Bronchial epithelial cell (primary cell): ENCODE measurements around the gene RUNX3. TPM values are rescaled to one million over a fixed set of nuclear protein-coding genes. Genes with fewer than 3 reads are reported as not detected.

Experiments
- DNase-seq: peaks from one replicate; pipeline ENCODE4 v3.0.0-alpha.2; 2010; ENCODE audit warnings: low read depth
- FAIRE-seq: peaks from 2 replicates; lab custom pipeline; 2011; peaks lifted over from hg19 to GRCh38; lab: Jason Lieb, UNC
- H3K27me3 ChIP-seq: 2 replicates; pipeline ENCODE4 v1.5.1; 2011; ENCODE audit warnings: low read length; ENCODE audit not compliant: control insufficient read depth, insufficient read depth
- H3K36me3 ChIP-seq: 2 replicates; pipeline ENCODE4 v1.5.1; 2011; ENCODE audit warnings: low read length; ENCODE audit not compliant: control insufficient read depth, insufficient read depth
- H3K4me3 ChIP-seq: 2 replicates; pipeline ENCODE4 v1.5.1; 2011; ENCODE audit warnings: mild to moderate bottlenecking, low read depth, low read length, control low read depth
- CTCF ChIP-seq: IDR thresholded peaks from 2 replicates; pipeline ENCODE4 v1.5.1; 2011; ENCODE audit warnings: mild to moderate bottlenecking, moderate library complexity, low read length, control low read depth, inconsistent platforms; ENCODE audit not compliant: insufficient read depth, severe bottlenecking
- total RNA-seq: library from RNA; depleted of rRNA; stranded (reverse); fragments of >200 nt; gene quantifications from 2 replicates; pipeline ENCODE4 v1.2.1, GENCODE V29; 2014

RUNX3 gene
- total RNA-seq, 1 donor from 2014 or later: 0.26 TPM

GRCh38 chr1:24935196-24935526, 5.1 kb upstream of the RUNX3 start:
- Histone ChIP-seq H3K27me3 (peaks cover 44% of the 10 kb centered on the region), H3K4me3 (no peak overlapping the region), H3K36me3 (no peaks in the 10 kb centered on the region)
- no peak for DNase-seq
- FAIRE-seq: no peak
- no peak for TF ChIP-seq CTCF

- no peak for TF ChIP-seq CTCF
- no peak for DNase-seq
- Histone ChIP-seq H3K27me3 (peaks cover 44% of the 10 kb centered on the region), H3K4me3 (no peak overlapping the region), H3K36me3 (no peaks in the 10 kb centered on the region)
- FAIRE-seq: peak; percentile 91
These were observed 4.5 kb upstream of the RUNX3 start for GRCh38 chr1:24934310-24935195.

- Histone ChIP-seq H3K36me3 (no peaks in the 10 kb centered on the region), H3K27me3 (peaks cover 52% of the 10 kb centered on the region), H3K4me3 (no peak overlapping the region)
- DNase-seq (no peak), FAIRE-seq (no peak)
- no peak for TF ChIP-seq CTCF
These were observed 3.4 kb upstream of the RUNX3 start for GRCh38 chr1:24933468-24933867.

GRCh38 chr1:24932725-24933294, 2.7 kb upstream of the RUNX3 start:
- FAIRE-seq: no peak
- Histone ChIP-seq H3K27me3 (peaks cover 58% of the 10 kb centered on the region), H3K36me3 (no peaks in the 10 kb centered on the region), H3K4me3 (no peak overlapping the region)
- DNase-seq: no peak
- no peak for TF ChIP-seq CTCF

- peaks cover 60% of the 10 kb centered on the region for H3K27me3 ChIP-seq
- peak; percentile 54 for TF ChIP-seq CTCF
- no peak for DNase-seq
- no peak for FAIRE-seq
- H3K36me3 ChIP-seq: no peaks in the 10 kb centered on the region
- no peak overlapping the region for H3K4me3 ChIP-seq
These were observed 2.2 kb upstream of the RUNX3 start for GRCh38 chr1:24932284-24932683.
